CD4-positive, alpha-beta T cell treated with Interleukin-4 for 4 hours (primary cell): Measurements from ENCODE around the gene SCGB1C1.
"Not testable (repeated sequence)": the region's sequence is repeated elsewhere in the genome, so short reads cannot be mapped to it uniquely, and the experiment has no call there.

Source experiments
- DNase-seq: peaks from one replicate; pipeline ENCODE4 v3.0.0-alpha.2; 2020

Gene SCGB1C1

GRCh38 chr11:220641-221215, 27.9 kb downstream of the SCGB1C1 start:
- DNase-seq = not testable (repeated sequence)

GRCh38 chr11:221539-221938, 28.7 kb downstream of the SCGB1C1 start:
- no peak for DNase-seq

- DNase-seq = no peak
These were observed 29.3 kb downstream of the SCGB1C1 start for GRCh38 chr11:221998-222789.

- DNase-seq = no peak
These were observed 30.3 kb downstream of the SCGB1C1 start for GRCh38 chr11:223026-223789.

- DNase-seq = no peak
These were observed 31.0 kb downstream of the SCGB1C1 start for GRCh38 chr11:223884-224283.

- no peak for DNase-seq
These were observed 31.5 kb downstream of the SCGB1C1 start for GRCh38 chr11:224424-224823.

- DNase-seq = no peak
These were observed 33.0 kb downstream of the SCGB1C1 start for GRCh38 chr11:225734-226453.

- DNase-seq = no peak
These were observed 35.0 kb downstream of the SCGB1C1 start for GRCh38 chr11:227824-228379.

GRCh38 chr11:230431-230830, 37.6 kb downstream of the SCGB1C1 start:
- DNase-seq = no peak

- DNase-seq = no peak
These were observed 40.1 kb downstream of the SCGB1C1 start for GRCh38 chr11:232783-233565.

- DNase-seq = no peak
These were observed 42.3 kb downstream of the SCGB1C1 start for GRCh38 chr11:235180-235579.

- DNase-seq = peak; percentile 35
These were observed 42.7 kb downstream of the SCGB1C1 start for GRCh38 chr11:235609-235996.

- DNase-seq = peak; percentile 88
These were observed 43.3 kb downstream of the SCGB1C1 start, which contains the start of gene SIRT3 for GRCh38 chr11:235997-236773. TSS of gene SIRT3 (minus strand) at chr11:236342. CDS start at chr11:236328, 14 bp downstream.

- DNase-seq = peak; percentile 77
These were observed 44.2 kb downstream of the SCGB1C1 start, which contains the start of gene PSMD13 for GRCh38 chr11:236774-237767. TSS of gene PSMD13 (plus strand) at chr11:236976. CDS start at chr11:237050, 74 bp downstream.

GRCh38 chr11:238346-238745, 45.5 kb downstream of the SCGB1C1 start:
- not testable (repeated sequence) for DNase-seq

GRCh38 chr11:240315-240714, 47.4 kb downstream of the SCGB1C1 start:
- no peak for DNase-seq

GRCh38 chr11:241634-242033, 48.8 kb downstream of the SCGB1C1 start:
- DNase-seq = no peak
